ENCODE measurements around the gene AEBP2.
"Not testable (repeated sequence)": the region's sequence is repeated elsewhere in the genome, so short reads cannot be mapped to it uniquely, and the experiment has no call there.

Gene AEBP2

GRCh38 chr12:19507823-19508222 lies 68.5 kb downstream of the AEBP2 start:
- no peak for DNase-seq (ENCODE audit: low spot score)

DNA sequence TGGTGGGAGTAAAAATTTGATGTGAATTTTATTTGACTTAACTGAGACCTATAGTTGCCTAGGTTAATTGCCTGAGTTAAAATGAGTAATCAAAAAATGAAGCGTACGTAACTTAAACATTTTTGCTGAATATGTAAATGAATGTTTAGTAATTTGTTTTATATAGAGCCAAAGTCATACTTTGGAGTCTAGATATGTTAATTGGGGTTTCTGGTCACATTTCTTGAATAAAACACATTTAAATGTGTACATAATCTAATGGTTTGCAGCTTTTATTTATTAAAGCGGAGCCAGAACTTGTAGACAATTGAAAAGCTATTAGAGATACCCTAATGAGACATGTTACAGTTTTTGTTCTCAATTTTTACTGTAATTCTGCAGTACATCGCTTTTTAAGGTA lies 71.2 kb downstream of the AEBP2 start:
- DNase-seq (ENCODE audit: low spot score) = no peak

DNA sequence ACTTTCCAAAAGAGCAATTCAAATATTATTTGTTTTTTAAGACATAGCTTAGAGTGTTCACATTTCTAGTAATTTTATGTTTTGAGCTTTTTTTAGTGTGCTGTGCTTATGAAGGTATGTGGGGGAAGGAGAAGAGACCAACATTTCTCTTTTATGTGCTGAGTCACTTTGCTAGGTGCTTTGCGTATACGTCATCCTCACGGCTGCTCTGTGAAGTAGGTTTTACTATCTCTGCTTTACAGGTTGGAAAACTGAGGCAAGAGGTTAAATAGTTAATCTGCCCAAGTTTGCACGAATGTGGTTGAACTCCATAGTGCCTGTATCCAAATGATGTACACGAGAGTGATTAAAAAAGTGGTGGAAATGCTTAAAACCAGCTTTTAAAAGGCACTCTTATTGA lies 75.9 kb downstream of the AEBP2 start:
- no peak for DNase-seq (ENCODE audit: low spot score)

- no peak for DNase-seq (ENCODE audit: low spot score)
Measured at GRCh38 chr12:19517583-19517982, 78.3 kb downstream of the AEBP2 start.

DNA sequence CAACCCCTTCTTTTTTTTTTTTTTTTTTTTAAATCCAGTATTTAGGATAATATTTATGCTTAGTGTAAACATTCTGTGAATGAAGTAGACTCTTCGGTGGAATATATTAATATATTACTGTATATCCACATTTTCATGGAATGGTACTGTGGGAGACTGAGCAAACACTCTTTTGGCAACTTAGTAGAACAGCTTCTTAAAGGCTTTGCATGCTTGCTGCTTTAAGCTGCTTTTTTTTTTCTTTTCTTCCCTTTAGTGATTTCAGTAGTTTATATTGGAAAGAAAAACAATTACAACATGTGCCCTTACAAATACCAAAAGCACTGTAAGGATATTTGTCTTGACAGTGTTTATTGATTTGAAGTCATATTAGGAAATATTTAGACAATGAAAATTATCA lies 78.9 kb downstream of the AEBP2 start:
- no peak for DNase-seq (ENCODE audit: low spot score)

DNA sequence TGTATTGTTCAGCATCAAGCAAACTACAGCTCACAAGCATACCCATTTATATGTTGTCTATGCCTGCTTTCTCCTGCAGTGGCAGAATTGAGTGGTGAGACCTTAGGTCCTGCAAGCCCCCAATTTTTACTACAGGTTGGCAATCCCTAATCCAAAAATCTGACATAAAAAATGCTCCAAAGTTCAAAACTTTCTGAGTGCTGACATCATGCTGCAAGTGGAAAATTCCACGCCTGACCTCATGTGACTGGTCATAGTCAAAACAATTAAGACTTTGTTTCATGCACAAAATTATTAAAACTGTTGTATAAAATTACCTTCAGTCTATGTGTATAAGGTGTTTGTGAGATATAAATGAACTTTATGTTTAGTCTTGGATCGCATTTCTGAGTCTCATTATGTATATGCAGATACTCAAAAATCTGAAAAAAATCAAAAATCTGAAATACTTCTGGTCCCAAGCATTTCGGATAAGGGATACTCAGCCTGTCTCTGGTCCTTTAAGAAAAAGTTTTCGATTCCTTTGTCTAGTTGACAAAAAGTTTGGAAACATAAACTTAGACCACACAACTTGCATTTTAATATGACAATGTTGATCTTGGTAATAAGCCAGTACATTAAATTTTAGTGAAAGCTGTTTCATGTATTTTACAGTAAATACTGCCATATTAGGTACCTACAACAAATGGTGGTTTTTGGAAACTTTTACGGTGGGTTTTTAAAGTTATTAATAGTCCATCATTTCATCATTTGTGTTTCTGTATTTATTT lies 81.5 kb downstream of the AEBP2 start:
- DNase-seq (ENCODE audit: low spot score) = no peak

DNA sequence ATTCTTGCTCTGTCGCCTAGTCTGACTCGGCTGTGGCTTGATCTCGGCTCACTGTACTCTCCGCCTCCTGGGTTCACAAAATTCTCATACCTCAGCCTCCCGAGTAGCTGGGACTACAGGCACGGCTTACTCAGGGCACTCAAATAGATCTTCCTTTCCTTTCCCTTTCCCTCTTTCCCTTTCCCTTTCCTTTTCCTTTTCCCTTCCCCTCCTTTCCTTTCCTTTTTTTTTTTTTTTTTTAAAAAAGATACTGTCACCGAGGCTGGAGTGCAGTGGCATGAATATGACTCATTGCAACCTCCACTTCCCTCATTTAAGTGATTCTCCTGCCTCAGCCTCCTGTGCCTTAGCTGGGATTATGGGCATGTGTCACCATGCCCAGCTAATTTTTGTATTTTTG lies 86.0 kb downstream of the AEBP2 start:
- DNase-seq (ENCODE audit: low spot score) = no peak

DNA sequence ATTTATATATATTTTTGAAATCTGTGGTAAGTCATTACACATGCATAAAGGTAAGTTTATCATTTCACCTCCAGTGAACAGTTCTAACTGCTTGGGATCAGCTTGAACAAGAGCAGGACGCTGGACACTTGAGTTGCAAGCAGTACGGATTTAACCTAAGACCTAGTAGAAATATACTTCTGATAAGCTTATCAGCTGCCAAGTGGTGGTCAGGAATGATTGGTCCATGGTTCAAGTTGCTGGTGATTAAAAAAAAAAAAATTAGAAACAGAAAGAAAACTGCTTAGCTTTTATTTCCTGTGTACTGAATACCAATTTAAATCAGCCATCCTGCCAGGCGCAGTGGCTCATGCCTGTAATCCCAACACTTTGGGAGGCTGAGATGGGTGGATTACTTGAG lies 88.6 kb downstream of the AEBP2 start:
- no peak for DNase-seq (ENCODE audit: low spot score)

DNA sequence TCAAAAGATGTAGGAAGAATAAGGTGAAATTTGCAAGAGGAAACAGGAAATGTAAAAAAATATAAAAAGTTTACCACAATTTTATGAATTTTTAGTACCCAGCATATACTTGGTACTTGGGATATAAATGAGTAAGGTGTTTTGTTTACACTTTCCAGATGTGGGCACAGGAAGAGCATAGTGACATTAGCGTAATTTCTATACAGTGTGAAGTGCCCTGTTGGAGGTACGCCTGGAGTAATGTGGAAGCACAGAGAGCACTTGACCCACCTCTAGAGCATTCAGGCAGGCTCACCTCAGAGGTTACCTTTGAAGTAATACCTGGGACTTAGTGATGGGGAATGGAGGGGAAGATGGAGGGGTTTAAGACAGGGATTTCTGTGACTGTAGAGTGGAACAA lies 89.5 kb downstream of the AEBP2 start:
- no peak for DNase-seq (ENCODE audit: low spot score)

DNA sequence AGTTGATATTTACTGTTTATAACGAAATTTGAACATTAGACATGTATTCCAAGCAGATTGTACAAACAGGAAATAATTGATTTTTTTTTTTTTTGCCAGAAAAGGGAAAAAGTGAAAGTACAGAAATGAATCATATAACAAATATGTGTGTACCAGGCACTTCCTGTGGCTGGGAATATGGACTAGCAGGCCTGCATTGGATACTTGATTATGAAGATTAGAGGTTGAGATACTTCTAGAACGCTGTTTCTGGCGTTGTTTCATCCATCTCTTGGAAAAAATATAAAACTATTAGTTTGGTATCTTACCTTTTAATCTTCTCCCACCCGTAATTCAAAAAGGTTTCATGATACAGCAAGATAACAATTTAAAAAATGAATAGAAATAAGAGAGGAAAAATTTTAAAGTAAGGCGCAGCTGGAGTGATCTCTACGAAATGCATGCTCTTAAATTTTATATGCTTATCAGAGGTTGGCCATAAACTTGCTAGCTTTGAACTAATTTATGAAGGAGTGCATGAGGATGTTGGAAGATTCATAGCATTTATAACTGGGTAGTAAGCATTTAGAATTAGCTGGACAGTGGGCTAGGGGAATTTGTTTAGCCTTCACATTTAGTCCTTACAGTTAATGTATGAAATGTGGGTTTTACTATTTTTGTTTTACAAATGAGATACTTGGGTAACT lies 90.8 kb downstream of the AEBP2 start:
- no peak for DNase-seq (ENCODE audit: low spot score)

- no peak for DNase-seq (ENCODE audit: low spot score)
Measured at GRCh38 chr12:19530637-19531023, 91.3 kb downstream of the AEBP2 start.

DNA sequence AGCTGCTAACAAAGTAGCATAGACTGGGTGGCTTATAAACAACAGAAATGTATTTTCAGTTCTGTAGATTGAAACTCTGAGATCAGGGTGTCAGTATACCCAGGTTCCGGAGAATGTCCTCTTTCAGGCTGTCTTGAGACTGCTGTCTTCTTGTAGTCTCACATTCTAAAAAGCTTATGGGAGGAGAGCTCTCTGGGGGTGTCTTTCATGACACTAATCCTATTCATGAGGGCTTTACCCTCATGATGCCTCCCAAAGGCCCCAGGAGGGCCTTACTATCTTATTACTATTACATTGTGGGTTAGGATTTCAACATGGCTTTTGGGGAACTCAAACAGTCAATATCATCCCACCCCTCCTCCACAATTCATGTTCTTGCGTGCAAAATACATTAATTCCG lies 94.3 kb downstream of the AEBP2 start:
- no peak for DNase-seq (ENCODE audit: low spot score)

GRCh38 chr12:19539071-19539470 lies 99.8 kb downstream of the AEBP2 start:
- DNase-seq (ENCODE audit: low spot score) = no peak

- no peak for DNase-seq (ENCODE audit: low spot score)
Measured at GRCh38 chr12:19539836-19540235, 100.5 kb downstream of the AEBP2 start.

- DNase-seq (ENCODE audit: low spot score) = no peak
Measured at GRCh38 chr12:19542606-19543005, 103.3 kb downstream of the AEBP2 start.

- DNase-seq (ENCODE audit: low spot score) = no peak
Measured at GRCh38 chr12:19544353-19544752, 105.1 kb downstream of the AEBP2 start.

GRCh38 chr12:19545301-19545700 lies 106.0 kb downstream of the AEBP2 start:
- no peak for DNase-seq (ENCODE audit: low spot score)

GRCh38 chr12:19546027-19546426 lies 106.7 kb downstream of the AEBP2 start:
- DNase-seq (ENCODE audit: low spot score) = no peak

- no peak for DNase-seq (ENCODE audit: low spot score)
Measured at GRCh38 chr12:19546611-19547162, 107.4 kb downstream of the AEBP2 start.

DNA sequence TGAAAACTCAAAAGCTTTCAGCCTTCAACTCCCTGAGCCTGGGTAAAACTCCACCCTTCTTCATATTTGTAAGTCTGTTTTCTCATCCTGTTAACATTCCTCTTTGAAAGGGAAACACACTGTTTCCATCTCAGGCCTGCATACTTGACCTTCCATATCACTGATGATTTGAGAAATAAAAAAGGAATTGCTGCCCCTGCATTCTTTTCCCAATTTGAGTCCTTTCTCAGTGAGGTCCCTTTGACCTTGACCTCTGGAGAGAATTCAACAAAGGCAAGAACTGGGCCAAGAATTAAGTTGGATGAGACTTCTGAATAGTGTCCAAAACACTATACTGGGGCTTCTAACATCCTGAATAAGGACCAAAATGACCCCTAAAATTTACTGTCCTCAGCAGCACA lies 108.0 kb downstream of the AEBP2 start:
- DNase-seq (ENCODE audit: low spot score) = no peak

GRCh38 chr12:19548834-19549233 lies 109.5 kb downstream of the AEBP2 start:
- DNase-seq (ENCODE audit: low spot score) = no peak

GRCh38 chr12:19550626-19551025 lies 111.3 kb downstream of the AEBP2 start:
- DNase-seq (ENCODE audit: low spot score) = no peak

- not testable (repeated sequence) for DNase-seq (ENCODE audit: low spot score)
Measured at GRCh38 chr12:19552441-19553097, 113.3 kb downstream of the AEBP2 start.
